Midbrain (tissue), 1 donor: Measurements from ENCODE around the gene CCDC85B.

ENCODE experiments used
- DNase-seq: peaks from one replicate; lab custom pipeline; 2025; lab: John Stamatoyannopoulos, UW

The CCDC85B gene

GRCh38 chr11:65911682-65912568, 21.5 kb downstream of the CCDC85B start:
- DNase-seq, result no peak

- no peak for DNase-seq
Observed at GRCh38 chr11:65912845-65913244, 22.4 kb downstream of the CCDC85B start.

- DNase-seq, result no peak
Observed at GRCh38 chr11:65915101-65915820, 24.8 kb downstream of the CCDC85B start.

GRCh38 chr11:65915821-65916251, 25.4 kb downstream of the CCDC85B start:
- DNase-seq, result no peak

GRCh38 chr11:65916391-65916790, 25.9 kb downstream of the CCDC85B start:
- no peak for DNase-seq

GRCh38 chr11:65917077-65917433, 26.6 kb downstream of the CCDC85B start:
- DNase-seq, result no peak

- DNase-seq, result no peak
Observed at GRCh38 chr11:65917434-65918210, 27.1 kb downstream of the CCDC85B start.

- DNase-seq, result no peak
Observed at GRCh38 chr11:65918211-65919140, 28.0 kb downstream of the CCDC85B start, which contains the start of gene C11orf68. TSS of gene C11orf68 (minus strand) at chr11:65919062. CDS start at chr11:65919031, 31 bp downstream.

- peak; percentile 99 for DNase-seq
Observed at GRCh38 chr11:65919141-65919572, 28.7 kb downstream of the CCDC85B start, which contains the start of gene DRAP1. TSS of gene DRAP1 (plus strand) at chr11:65919426. CDS start at chr11:65919502, 76 bp downstream.

- DNase-seq, result no peak
Observed at GRCh38 chr11:65919573-65920371, 29.3 kb downstream of the CCDC85B start.

- DNase-seq, result no peak
Observed at GRCh38 chr11:65920372-65920802, 29.9 kb downstream of the CCDC85B start.

GRCh38 chr11:65921033-65921555, 30.6 kb downstream of the CCDC85B start:
- no peak for DNase-seq

GRCh38 chr11:65921876-65922275, 31.4 kb downstream of the CCDC85B start:
- no peak for DNase-seq

GRCh38 chr11:65922565-65922964, 32.1 kb downstream of the CCDC85B start:
- no peak for DNase-seq

- DNase-seq, result no peak
Observed at GRCh38 chr11:65925397-65925796, 34.9 kb downstream of the CCDC85B start.

- no peak for DNase-seq
Observed at GRCh38 chr11:65927904-65928397, 37.5 kb downstream of the CCDC85B start.

GRCh38 chr11:65928667-65929066, 38.2 kb downstream of the CCDC85B start:
- DNase-seq, result no peak

GRCh38 chr11:65931773-65932557, 41.5 kb downstream of the CCDC85B start:
- no peak for DNase-seq

- DNase-seq, result no peak
Observed at GRCh38 chr11:65932558-65932919, 42.1 kb downstream of the CCDC85B start.
